H1 (cell line): ENCODE data around the gene SELENOV. TPM values are rescaled to one million over a fixed set of nuclear protein-coding genes. Genes with fewer than 3 reads are reported as not detected.

Experiments used
- BCL11A ChIP-seq, 2 experiments: IDR thresholded peaks; one replicate each; pipeline ENCODE4 v1.6.1; 2011; ENCODE audit warnings: low read depth in 2 of 2, low read length in 2 of 2, mild to moderate bottlenecking in 2 of 2
- BRCA1 ChIP-seq: IDR thresholded peaks from 2 replicates; pipeline ENCODE4 v1.6.1; 2012; ENCODE audit warnings: low read depth, low read length, improper control_type of control experiment
- CBX5 ChIP-seq: fragments of 300-800, 300-1000 bp; sonication (generic); IDR thresholded peaks from 2 replicates; pipeline ENCODE4 v1.7.1; 2016; ENCODE audit warnings: antibody characterized with exemption, low read length, low read depth
- CBX8 ChIP-seq: fragments of 300-800, 300-1000 bp; sonication (generic); IDR thresholded peaks from 2 replicates; pipeline ENCODE4 v1.7.1; 2016; ENCODE audit warnings: low read depth, low read length, borderline replicate concordance
- CHD1 ChIP-seq: IDR thresholded peaks from 2 replicates; pipeline ENCODE4 v1.6.1; 2012; ENCODE audit warnings: low read depth, low read length, improper control_type of control experiment
- CHD2 ChIP-seq: IDR thresholded peaks from 2 replicates; pipeline ENCODE4 v1.6.1; 2012; ENCODE audit warnings: low read length, improper control_type of control experiment
- CTCF ChIP-seq, 3 experiments: IDR thresholded peaks; 1 replicate in 2 of 3; 2 replicates in 1 of 3; pipeline versions ENCODE4 v1.5.1 to v1.6.1; 2011; ENCODE audit warnings: low read length in 3 of 3, mild to moderate bottlenecking in 3 of 3, inconsistent platforms in 2 of 3, low read depth in 1 of 3, moderate library complexity in 1 of 3; ENCODE audit not compliant: insufficient read depth in 1 of 3; ENCODE audit errors: control extremely low read depth in 1 of 3
- EGR1 ChIP-seq: IDR thresholded peaks from 2 replicates; pipeline ENCODE4 v1.6.1; 2011; ENCODE audit warnings: low read depth, low read length, borderline replicate concordance
- GABPA ChIP-seq: IDR thresholded peaks from 2 replicates; pipeline ENCODE4 v1.6.1; 2011; ENCODE audit warnings: mild to moderate bottlenecking, low read length, moderate library complexity, borderline replicate concordance; ENCODE audit not compliant: insufficient read depth
- GTF2F1 ChIP-seq: IDR thresholded peaks from 2 replicates; pipeline ENCODE4 v1.6.1; 2012; ENCODE audit warnings: low read depth, low read length, improper control_type of control experiment, borderline replicate concordance
- HDAC2 ChIP-seq, 2 experiments: fragments of 300-600 bp in 1 of 2; sonication (generic) in 1 of 2; IDR thresholded peaks; 2 replicates each; pipeline ENCODE4 v1.6.1; 2011 to 2012; ENCODE audit warnings: low read depth in 2 of 2, low read length in 2 of 2, mild to moderate bottlenecking in 2 of 2, moderate library complexity in 2 of 2, borderline replicate concordance in 1 of 2, inconsistent platforms in 1 of 2
- NRF1 ChIP-seq: IDR thresholded peaks from 2 replicates; pipeline ENCODE4 v1.6.1; 2011; ENCODE audit warnings: mild to moderate bottlenecking, low read depth, low read length, improper control_type of control experiment
- RAD21 ChIP-seq, 2 experiments: IDR thresholded peaks in 1 of 2; conservative IDR thresholded peaks in 1 of 2; 2 replicates each; pipeline ENCODE4 v1.6.1; 2011; ENCODE audit warnings: low read depth in 2 of 2, low read length in 2 of 2, improper control_type of control experiment in 1 of 2, inconsistent platforms in 1 of 2, mild to moderate bottlenecking in 1 of 2, moderate library complexity in 1 of 2
- RNF2 ChIP-seq: fragments of 200-900, 300-1000 bp; sonication (generic); IDR thresholded peaks from 2 replicates; pipeline ENCODE4 v1.7.1; 2016; ENCODE audit warnings: borderline replicate concordance, low read depth, mild to moderate bottlenecking, antibody characterized with exemption, low read length; ENCODE audit not compliant: poor library complexity, severe bottlenecking; ENCODE audit errors: missing control alignments
- RXRA ChIP-seq: IDR thresholded peaks from 2 replicates; pipeline ENCODE4 v1.6.1; 2011; ENCODE audit warnings: low read depth, mild to moderate bottlenecking, low read length, moderate library complexity; ENCODE audit not compliant: insufficient read depth
- SIX5 ChIP-seq: IDR thresholded peaks from 2 replicates; pipeline ENCODE4 v1.6.1; 2011; ENCODE audit warnings: mild to moderate bottlenecking, low read depth, low read length
- SP1 ChIP-seq: IDR thresholded peaks from 2 replicates; pipeline ENCODE4 v1.6.1; 2011; ENCODE audit warnings: low read depth, low read length
- SUZ12 ChIP-seq: fragments of 200-600 bp; sonication (generic); IDR thresholded peaks from 2 replicates; pipeline ENCODE4 v1.6.1; 2012; ENCODE audit warnings: mild to moderate bottlenecking, inconsistent platforms, low read length, moderate library complexity, mixed read lengths
- TBP ChIP-seq: IDR thresholded peaks from 2 replicates; pipeline ENCODE4 v1.6.1; 2011; ENCODE audit warnings: low read depth, low read length, improper control_type of control experiment
- TCF12 ChIP-seq: IDR thresholded peaks from 2 replicates; pipeline ENCODE4 v1.6.1; 2011; ENCODE audit warnings: low read depth, mild to moderate bottlenecking, low read length
- ZNF274 ChIP-seq: IDR thresholded peaks from 2 replicates; pipeline ENCODE4 v1.7.0; 2012; ENCODE audit warnings: low read length, borderline replicate concordance; ENCODE audit errors: extremely low read depth
- polyA plus RNA-seq, 7 experiments: library from polyadenylated mRNA; depleted of rRNA in 3 of 7; stranded (reverse) in 5 of 7; unstranded in 2 of 7; fragments of >200 nt in 5 of 7; fragments of 200-250 nt in 2 of 7; gene quantifications; 1 replicate in 5 of 7; 2 replicates in 1 of 7; 4 replicates in 1 of 7; pipeline versions ENCODE4 v1.2.1 to v1.2.3, GENCODE V29; 2011 to 2013; ENCODE audit warnings: missing spikeins in 2 of 7, mixed read lengths in 2 of 7
- total RNA-seq: library from RNA; stranded (reverse); fragmentation: NEBNext Ultra II Directional; extraction: Animal tissue kit (Norgen Biotek cat#: 25700); gene quantifications from 2 replicates; pipeline ENCODE4 v1.2.1, GENCODE V29; 2021

Gene SELENOV
- total and polyA plus RNA-seq, 2 of the 8 experiments (the other 6 are each of a cell fraction or from before 2014, with no cell fraction given) = 8.4 to 10.7 TPM

DNA sequence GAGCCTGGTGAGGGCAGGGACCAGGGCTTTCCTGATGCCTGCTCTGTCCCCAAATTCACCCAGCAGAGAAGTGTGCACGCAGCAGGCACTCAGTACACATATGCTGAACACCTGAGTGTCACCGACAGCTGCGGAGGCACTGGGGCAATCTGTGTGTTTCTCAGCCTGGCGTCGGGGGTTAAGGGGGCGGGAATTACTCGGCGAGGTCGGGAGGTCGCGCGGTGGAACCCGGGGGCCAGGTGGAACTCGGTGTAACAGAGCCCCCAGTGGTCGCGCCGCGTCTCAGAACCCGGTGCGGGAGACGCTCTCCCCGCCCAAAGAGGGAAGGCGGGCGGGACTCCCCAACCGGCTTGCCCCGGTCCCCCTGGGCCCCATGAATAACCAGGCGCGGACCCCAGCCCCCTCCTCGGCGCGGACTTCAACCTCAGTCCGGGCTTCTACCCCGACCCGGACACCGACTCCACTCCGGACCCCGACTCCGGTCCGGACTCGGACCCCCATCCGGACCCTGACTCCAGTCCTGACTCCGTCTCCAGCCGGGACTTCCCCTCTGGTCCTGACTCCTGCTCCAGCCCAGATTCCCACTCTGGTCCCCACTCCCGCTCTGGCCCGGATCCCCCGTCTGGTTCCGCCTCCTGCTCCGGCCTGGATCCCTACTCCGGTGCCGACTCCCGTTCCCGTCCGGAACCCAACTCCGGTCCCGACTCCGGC lies at the start of gene SELENOV (continued):
- TF ChIP-seq GABPA = peak; percentile 73; the same call in 1 of the 2 replicates
- peak; percentile 52; the same call in 1 of the 2 replicates for TF ChIP-seq CHD2
- no peak for TF ChIP-seq SIX5
- no peak for TF ChIP-seq CBX5
- TF ChIP-seq RNF2 = no peak
- TF ChIP-seq CBX8 = no peak
- peak; percentile 100 for TF ChIP-seq SP1
- no peak for TF ChIP-seq TCF12
- TF ChIP-seq CTCF (IDR thresholded peaks at IDR 0.05; ENCODE audit: control extremely low read depth in 1 of 3, insufficient read depth in 1 of 3, low read depth in 1 of 3, low read length in 3 of 3) = peak; percentile 24 to 41 (median 34)
- no peak for TF ChIP-seq ZNF274
- no peak for TF ChIP-seq EGR1
- no peak for TF ChIP-seq BRCA1
- 0 out of 2 replicates have a peak, but pooled peaks have one; percentile 32 for TF ChIP-seq GTF2F1
- peak; percentile 26 to 43; a peak in 3 of 4 replicates for TF ChIP-seq RAD21 (IDR thresholded peaks at IDR 0.05 in 1 of 2, conservative IDR thresholded peaks at IDR 0.05 in 1 of 2; ENCODE audit: low read depth in 2 of 2, low read length in 2 of 2)
- TF ChIP-seq HDAC2 (IDR thresholded peaks at IDR 0.05; ENCODE audit: borderline replicate concordance in 1 of 2, low read depth in 2 of 2, low read length in 2 of 2) = peak in 1 of 2 experiments; percentile 65; a peak in 2 of 4 replicates
- TF ChIP-seq CHD1 = no peak
- no peak for TF ChIP-seq RXRA
- TF ChIP-seq BCL11A (IDR thresholded peaks at IDR 0.05; ENCODE audit: low read depth in 2 of 2, low read length in 2 of 2) = no peak
- TF ChIP-seq SUZ12 = no peak; the same call in 1 of the 2 replicates
- TF ChIP-seq NRF1 = no peak
- TF ChIP-seq TBP = peak; percentile 54; the same call in 1 of the 2 replicates
